H9 (cell line): ENCODE measurements around the gene PNKD. TPM values are rescaled to one million over a fixed set of nuclear protein-coding genes. Genes with fewer than 3 reads are reported as not detected.

Experiments
- DNase-seq: peaks from one replicate; pipeline ENCODE4 v3.0.0-alpha.2; 2017
- H2AFZ ChIP-seq: one replicate; pipeline ENCODE4 v1.6.1; 2013; ENCODE audit warnings: mild to moderate bottlenecking, low read length, control low read depth, moderate library complexity
- H2AK5ac ChIP-seq: 2 replicates; pipeline ENCODE4 v1.6.1; 2013; ENCODE audit warnings: low read length, control low read depth, mixed read lengths; ENCODE audit not compliant: insufficient read length
- H2BK120ac ChIP-seq: one replicate; pipeline ENCODE4 v1.6.1; 2013; ENCODE audit warnings: low read depth, mild to moderate bottlenecking, low read length, control low read depth, inconsistent platforms; ENCODE audit not compliant: poor library complexity, severe bottlenecking
- H2BK12ac ChIP-seq: 2 replicates; pipeline ENCODE4 v1.6.1; 2013; ENCODE audit warnings: low read length, control low read depth, mixed read lengths, low read depth; ENCODE audit not compliant: insufficient read length
- H2BK15ac ChIP-seq: 2 replicates; pipeline ENCODE4 v1.6.1; 2013; ENCODE audit warnings: low read depth, low read length, control low read depth
- H2BK20ac ChIP-seq: one replicate; pipeline ENCODE4 v1.6.1; 2013; ENCODE audit warnings: low read depth, mild to moderate bottlenecking, low read length, control low read depth, inconsistent platforms; ENCODE audit not compliant: poor library complexity, severe bottlenecking
- H2BK5ac ChIP-seq: 2 replicates; pipeline ENCODE4 v1.6.1; 2013; ENCODE audit warnings: low read length, control low read depth, mixed read lengths; ENCODE audit not compliant: insufficient read length
- H3K14ac ChIP-seq: 2 replicates; pipeline ENCODE4 v1.6.1; 2013; ENCODE audit warnings: low read length, control low read depth; ENCODE audit not compliant: insufficient read depth
- H3K18ac ChIP-seq: 2 replicates; pipeline ENCODE4 v1.6.1; 2013; ENCODE audit warnings: low read depth, mild to moderate bottlenecking, mixed read lengths, low read length, control low read depth; ENCODE audit not compliant: insufficient read length
- H3K23ac ChIP-seq: 2 replicates; pipeline ENCODE4 v1.6.1; 2013; ENCODE audit warnings: low read length, control low read depth, mixed read lengths, low read depth; ENCODE audit not compliant: insufficient read length
- H3K23me2 ChIP-seq: 2 replicates; pipeline ENCODE4 v1.6.1; 2013; ENCODE audit warnings: low read depth, mild to moderate bottlenecking, mixed read lengths, low read length, control low read depth; ENCODE audit not compliant: insufficient read length, poor library complexity, severe bottlenecking
- H3K27ac ChIP-seq: 2 replicates; pipeline ENCODE4 v1.5.1; 2013; ENCODE audit warnings: low read length, control low read depth, mixed read lengths, low read depth; ENCODE audit not compliant: insufficient read length
- H3K27me3 ChIP-seq: 2 replicates; pipeline ENCODE4 v1.6.1; 2013; ENCODE audit warnings: low read length, control low read depth, inconsistent platforms; ENCODE audit not compliant: insufficient read depth
- H3K4ac ChIP-seq: 2 replicates; pipeline ENCODE4 v1.6.1; 2013; ENCODE audit warnings: low read depth, mild to moderate bottlenecking, control low read depth, inconsistent platforms, low read length, moderate library complexity
- H3K4me1 ChIP-seq: 2 replicates; pipeline ENCODE4 v1.6.1; 2013; ENCODE audit warnings: low read length, control low read depth, inconsistent platforms; ENCODE audit not compliant: insufficient read depth
- H3K4me2 ChIP-seq: 2 replicates; pipeline ENCODE4 v1.6.1; 2013; ENCODE audit warnings: low read length, control low read depth, mixed read lengths; ENCODE audit not compliant: insufficient read length, insufficient read depth
- H3K56ac ChIP-seq: 2 replicates; pipeline ENCODE4 v1.6.1; 2013; ENCODE audit warnings: low read depth, mild to moderate bottlenecking, mixed read lengths, low read length, control low read depth; ENCODE audit not compliant: insufficient read length
- H3K79me1 ChIP-seq: 2 replicates; pipeline ENCODE4 v1.6.1; 2013; ENCODE audit warnings: low read depth, mild to moderate bottlenecking, moderate library complexity, low read length, control low read depth, inconsistent platforms; ENCODE audit not compliant: insufficient read depth, poor library complexity, severe bottlenecking
- H3K79me2 ChIP-seq: 2 replicates; pipeline ENCODE4 v1.6.1; 2013; ENCODE audit warnings: low read length, control low read depth, inconsistent platforms; ENCODE audit not compliant: insufficient read depth
- H3K9ac ChIP-seq: 2 replicates; pipeline ENCODE4 v1.6.1; 2013; ENCODE audit warnings: low read length, control low read depth, mixed read lengths; ENCODE audit not compliant: insufficient read length; ENCODE audit errors: extremely low read depth
- H3K9me3 ChIP-seq: one replicate; pipeline ENCODE4 v1.6.1; 2013; ENCODE audit warnings: low read depth, low read length, inconsistent platforms; ENCODE audit not compliant: control insufficient read depth
- H3T11ph ChIP-seq: one replicate; pipeline ENCODE4 v1.6.1; 2013; ENCODE audit warnings: mild to moderate bottlenecking, low read length, control low read depth, inconsistent platforms
- H4K20me1 ChIP-seq: one replicate; pipeline ENCODE4 v1.6.1; 2013; ENCODE audit not compliant: control insufficient read depth, insufficient read length, insufficient read depth
- H4K5ac ChIP-seq: 2 replicates; pipeline ENCODE4 v1.6.1; 2013; ENCODE audit warnings: low read depth, mild to moderate bottlenecking, mixed read lengths, low read length, control low read depth; ENCODE audit not compliant: insufficient read length
- H4K8ac ChIP-seq: replicated peaks from 2 replicates; pipeline ENCODE4 v1.6.1; 2013; ENCODE audit warnings: low read length, control low read depth, mixed read lengths, low read depth; ENCODE audit not compliant: insufficient read length
- H4K91ac ChIP-seq: 2 replicates; pipeline ENCODE4 v1.6.1; 2013; ENCODE audit warnings: low read depth, mild to moderate bottlenecking, moderate library complexity, mixed read lengths, low read length, control low read depth; ENCODE audit not compliant: insufficient read length
- H3K27ac Mint-ChIP-seq, 3 experiments: 2 replicates in 2 of 3; 3 replicates in 1 of 3; pipeline ENCODE4 v1.8.0; 2020 to 2021; ENCODE audit warnings: mixed read lengths in 3 of 3, mild to moderate bottlenecking in 1 of 3, moderate library complexity in 1 of 3
- H3K27me3 Mint-ChIP-seq: 2 replicates; pipeline ENCODE4 v1.8.0; 2021; ENCODE audit warnings: low read depth, mild to moderate bottlenecking, moderate library complexity, mixed read lengths
- H3K36me3 Mint-ChIP-seq, 3 experiments: 2 replicates in 2 of 3; 3 replicates in 1 of 3; pipeline ENCODE4 v1.8.0; 2020 to 2021; ENCODE audit warnings: low read depth in 3 of 3, mixed read lengths in 3 of 3; ENCODE audit not compliant: insufficient read depth in 1 of 3
- H3K4me1 Mint-ChIP-seq, 2 experiments: 2 replicates each; pipeline ENCODE4 v1.8.0; 2020; ENCODE audit warnings: mixed read lengths in 2 of 2
- H3K4me3 Mint-ChIP-seq, 2 experiments: 2 replicates in 1 of 2; 3 replicates in 1 of 2; pipeline ENCODE4 v1.8.0; 2020 to 2021; ENCODE audit warnings: mild to moderate bottlenecking in 2 of 2, mixed read lengths in 2 of 2, moderate library complexity in 1 of 2
- H3K9me3 Mint-ChIP-seq, 2 experiments: 2 replicates in 1 of 2; 3 replicates in 1 of 2; pipeline ENCODE4 v1.8.0; 2020; ENCODE audit warnings: mild to moderate bottlenecking in 2 of 2, mixed read lengths in 2 of 2, moderate library complexity in 1 of 2
- WGBS: extraction: QIAGEN DNeasy Blood & Tissue Kit; methylation state at CpG from one replicate; pipeline ENCODE4 v1.1.7; 2013; ENCODE audit warnings: missing lambda C conversion rate, low lambda C conversion rate, mixed read lengths; ENCODE audit not compliant: insufficient read length; ENCODE audit errors: extremely low coverage; 5-methylcytosine and 5-hydroxymethylcytosine counted together
- total RNA-seq: library from RNA; stranded (reverse); gene quantifications from 2 replicates; pipeline ENCODE4 v1.2.1, GENCODE V29; 2021
- TF ChIP-seq, protein P1 (sequence below): fragments of 200-600 bp; sonication (generic); conservative IDR thresholded peaks from 3 replicates; pipeline ENCODE4 v1.8.0; 2021; ENCODE audit warnings: antibody characterized with exemption, mild to moderate bottlenecking

Gene PNKD
- total RNA-seq, 1 experiment from 2014 or later = 31.6 TPM

GRCh38 chr2:218375212-218375611 is 104.9 kb downstream of the PNKD start:
- Histone ChIP-seq H3K4ac (no peak overlapping the region), H3K79me1 (no peaks in the 10 kb centered on the region), H3K27ac (no peak overlapping the region), H4K5ac (no peak overlapping the region), H2BK20ac (no peak overlapping the region), H4K8ac (no peak overlapping the region), H3K18ac (no peak overlapping the region), H4K20me1 (no peaks in the 10 kb centered on the region), H3K14ac (no peak overlapping the region), H3K4me2 (no peak overlapping the region), H2BK5ac (no peak overlapping the region), H3K9ac (no peak overlapping the region), H2BK12ac (no peak overlapping the region), H3K56ac (no peak overlapping the region), H2AFZ (no peak overlapping the region), H3K23me2 (no peaks in the 10 kb centered on the region), H4K91ac (no peak overlapping the region), H3K4me1 (no peaks in the 10 kb centered on the region), H3K27me3 (no peaks in the 10 kb centered on the region), H3K23ac (no peak overlapping the region), H3K79me2 (no peaks in the 10 kb centered on the region), H3T11ph (no peak overlapping the region), H2AK5ac (no peak overlapping the region), H2BK15ac (no peak overlapping the region), H2BK120ac (no peak overlapping the region), H3K9me3 (no peaks in the 10 kb centered on the region)
- no peak overlapping the region for H3K4me3 Mint-ChIP-seq
- H3K9me3 Mint-ChIP-seq = no peaks in the 10 kb centered on the region
- no peaks in the 10 kb centered on the region for H3K36me3 Mint-ChIP-seq
- TF ChIP-seq, protein P1, sequence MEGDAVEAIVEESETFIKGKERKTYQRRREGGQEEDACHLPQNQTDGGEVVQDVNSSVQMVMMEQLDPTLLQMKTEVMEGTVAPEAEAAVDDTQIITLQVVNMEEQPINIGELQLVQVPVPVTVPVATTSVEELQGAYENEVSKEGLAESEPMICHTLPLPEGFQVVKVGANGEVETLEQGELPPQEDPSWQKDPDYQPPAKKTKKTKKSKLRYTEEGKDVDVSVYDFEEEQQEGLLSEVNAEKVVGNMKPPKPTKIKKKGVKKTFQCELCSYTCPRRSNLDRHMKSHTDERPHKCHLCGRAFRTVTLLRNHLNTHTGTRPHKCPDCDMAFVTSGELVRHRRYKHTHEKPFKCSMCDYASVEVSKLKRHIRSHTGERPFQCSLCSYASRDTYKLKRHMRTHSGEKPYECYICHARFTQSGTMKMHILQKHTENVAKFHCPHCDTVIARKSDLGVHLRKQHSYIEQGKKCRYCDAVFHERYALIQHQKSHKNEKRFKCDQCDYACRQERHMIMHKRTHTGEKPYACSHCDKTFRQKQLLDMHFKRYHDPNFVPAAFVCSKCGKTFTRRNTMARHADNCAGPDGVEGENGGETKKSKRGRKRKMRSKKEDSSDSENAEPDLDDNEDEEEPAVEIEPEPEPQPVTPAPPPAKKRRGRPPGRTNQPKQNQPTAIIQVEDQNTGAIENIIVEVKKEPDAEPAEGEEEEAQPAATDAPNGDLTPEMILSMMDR = no peak
- no peak for DNase-seq
- no peak overlapping the region for H3K27ac Mint-ChIP-seq
- WGBS = no CpG with 5 or more reads among the region's 2 CpGs
- peaks cover 5% of the 10 kb centered on the region; the same call in 1 of the 2 replicates for H3K27me3 Mint-ChIP-seq
- H3K4me1 Mint-ChIP-seq = no peaks in the 10 kb centered on the region
